ENCODE results near the gene IGSF21.

Gene IGSF21

DNA sequence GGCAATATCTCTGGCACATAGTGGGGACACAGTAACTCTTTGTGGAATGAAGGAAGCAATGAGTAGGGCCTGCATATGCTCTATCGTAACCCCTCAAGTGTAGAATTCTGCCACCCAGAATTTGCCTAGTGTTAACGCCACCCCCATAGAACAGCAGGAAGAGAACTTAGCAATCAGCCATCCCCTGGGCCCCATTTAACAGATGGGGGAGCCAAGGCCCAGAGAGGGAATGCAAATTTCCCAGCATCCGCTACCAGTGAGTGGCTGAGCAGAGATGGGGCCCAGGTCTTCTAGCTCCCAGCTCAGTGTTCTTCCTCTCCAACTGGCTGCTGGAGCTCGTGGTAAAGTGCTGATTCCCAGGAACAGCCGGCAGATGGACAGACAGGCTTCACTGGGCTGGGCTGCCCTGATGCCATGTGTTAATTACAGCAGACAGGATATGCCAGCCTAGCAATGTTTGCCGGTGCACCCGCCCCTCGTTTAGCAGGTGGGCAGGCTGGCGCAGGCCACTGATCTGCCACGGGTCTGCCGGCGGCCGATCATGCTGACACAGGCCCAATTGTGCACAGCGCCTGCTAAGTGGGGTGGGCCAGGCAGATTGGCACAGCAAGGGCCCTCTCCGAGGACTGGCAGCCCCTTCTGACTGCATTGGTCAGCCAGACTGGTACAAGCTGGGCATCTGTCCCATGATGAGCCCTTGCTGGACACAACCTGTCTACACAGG, 171.9 kb downstream of the IGSF21 start:
- no peak for DNase-seq

DNA sequence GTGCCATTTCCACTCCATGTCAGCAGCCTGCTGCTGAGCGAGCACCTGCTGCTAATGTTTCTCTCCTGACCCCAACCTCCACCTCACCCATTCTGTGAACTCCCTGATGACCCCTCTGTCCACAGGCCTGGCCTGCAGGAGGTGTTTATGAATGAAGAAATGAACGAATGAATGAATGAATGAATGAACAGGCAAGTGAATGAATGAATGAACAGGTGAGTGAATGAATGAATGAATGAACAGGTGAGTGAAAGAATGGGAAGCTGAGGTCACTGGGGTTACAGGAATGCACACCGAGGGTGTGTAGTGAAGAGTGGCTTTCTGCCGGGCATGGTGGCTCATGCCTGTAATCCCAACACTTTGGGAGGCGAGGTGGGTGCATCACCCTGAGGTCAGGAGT, 173.4 kb downstream of the IGSF21 start:
- DNase-seq: no peak

GRCh38 chr1:18282851-18283600, 175.4 kb downstream of the IGSF21 start:
- no peak for DNase-seq

DNA sequence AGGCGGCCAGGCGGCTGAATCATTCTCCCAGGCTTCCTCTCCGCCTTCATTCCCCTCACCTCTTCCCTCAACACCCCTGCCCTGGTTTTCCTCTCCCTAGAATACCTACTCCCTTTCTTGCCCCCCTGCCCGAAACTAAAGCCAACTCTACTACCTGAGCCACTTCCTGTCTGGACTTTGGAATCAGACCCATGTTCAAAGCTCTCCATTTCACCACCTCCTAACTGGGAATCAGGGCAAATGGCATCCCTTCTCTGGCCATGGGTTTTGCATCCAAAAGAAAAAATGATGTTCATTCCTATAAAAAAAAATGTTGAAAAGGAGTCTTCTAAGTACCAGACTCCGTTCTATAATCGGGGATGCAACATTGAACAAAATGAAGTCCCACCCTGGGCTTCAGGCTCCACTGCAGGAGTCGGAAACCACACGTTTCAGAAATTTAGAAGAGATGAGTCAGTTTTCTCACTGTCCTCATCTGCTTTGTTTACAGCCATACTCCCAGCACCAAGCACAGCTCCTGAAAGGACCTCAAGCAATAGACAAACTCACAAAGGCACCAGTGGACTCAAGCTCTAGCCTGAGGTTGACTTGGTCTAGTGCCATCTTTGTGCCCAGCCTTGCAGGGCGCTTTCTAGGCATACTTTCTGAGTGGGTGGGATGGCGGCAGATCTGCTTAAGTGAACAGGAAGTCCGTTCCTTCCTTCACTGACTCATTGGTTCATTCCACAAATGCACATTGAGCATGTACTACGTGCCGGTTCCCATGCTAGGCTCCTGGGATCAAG, 176.2 kb downstream of the IGSF21 start:
- no peak for DNase-seq

GRCh38 chr1:18284805-18285537, 177.4 kb downstream of the IGSF21 start:
- DNase-seq: no peak

DNA sequence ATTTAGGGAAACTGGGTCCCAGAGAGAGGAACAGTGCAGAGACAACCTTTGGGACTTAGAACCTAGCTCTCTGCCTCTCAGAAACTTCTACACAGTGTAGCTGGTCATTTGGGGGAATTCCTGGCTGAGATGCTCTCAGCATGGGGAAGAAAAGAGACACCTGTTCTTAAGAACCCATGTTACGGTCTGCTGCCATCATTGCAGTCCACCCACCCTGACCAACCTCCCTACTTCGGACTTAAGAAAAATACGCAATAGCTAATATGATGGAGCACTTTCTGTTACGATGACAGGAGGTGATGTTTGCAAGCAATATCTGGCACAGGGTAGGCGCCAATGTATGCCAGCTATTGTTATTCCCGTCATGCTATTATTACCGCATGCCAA, 177.9 kb downstream of the IGSF21 start:
- DNase-seq: no peak

GRCh38 chr1:18288722-18289121, 181.1 kb downstream of the IGSF21 start:
- no peak for DNase-seq

- no peak for DNase-seq
Measured at GRCh38 chr1:18289597-18289996, 182.0 kb downstream of the IGSF21 start.

DNA sequence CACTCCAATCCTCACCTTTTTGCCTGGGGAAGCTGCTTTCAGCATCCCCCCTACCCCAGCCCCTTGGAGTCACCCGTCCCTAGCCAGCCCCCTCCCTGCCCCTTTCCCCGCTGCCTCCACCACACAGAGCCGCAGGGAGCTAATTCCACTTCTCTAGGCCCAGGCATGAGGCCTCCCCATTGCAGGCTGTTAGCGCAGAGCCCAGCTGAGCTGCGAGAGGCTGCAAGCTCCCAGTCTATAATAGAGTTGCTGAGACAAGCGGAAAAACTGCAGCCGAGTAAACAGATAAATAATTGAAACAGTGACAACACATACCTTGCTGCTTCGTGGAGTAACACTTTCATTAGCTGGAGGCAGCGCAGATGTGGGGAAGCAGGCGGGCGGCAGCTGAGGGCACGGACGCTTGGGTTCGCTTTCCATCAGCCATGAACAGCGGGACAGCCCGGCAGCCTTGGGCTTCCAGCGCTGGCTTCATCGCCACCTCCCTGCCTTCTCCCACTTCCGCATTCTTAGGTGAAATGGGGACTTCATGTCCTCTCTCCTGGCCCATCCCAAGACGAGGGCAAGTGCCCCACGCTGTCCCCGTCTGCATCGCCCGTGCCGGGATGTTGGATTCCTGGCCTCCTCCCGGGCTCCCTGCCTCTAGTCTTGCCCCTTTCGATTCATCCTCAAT, 183.3 kb downstream of the IGSF21 start:
- DNase-seq: no peak

DNA sequence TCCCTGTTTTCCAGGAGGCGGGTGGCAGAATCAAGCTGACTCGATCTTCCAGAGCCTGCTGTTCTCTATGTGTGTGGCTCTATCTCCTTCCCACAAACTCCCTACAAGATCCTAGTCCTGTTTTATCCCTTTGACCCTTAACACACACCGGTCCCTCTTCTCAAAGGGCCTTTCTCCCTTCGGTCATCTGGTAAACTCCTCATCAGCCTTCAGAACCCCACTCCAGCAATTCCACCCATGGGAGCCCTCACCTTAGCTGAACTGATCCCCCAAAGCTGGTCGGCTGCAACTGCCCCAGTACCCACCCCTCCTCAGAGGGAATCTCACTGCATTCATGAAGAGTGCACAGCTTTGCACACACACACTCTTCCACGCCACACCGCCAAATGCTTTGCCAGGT, 184.9 kb downstream of the IGSF21 start:
- DNase-seq: no peak

GRCh38 chr1:18293291-18293690, 185.7 kb downstream of the IGSF21 start:
- DNase-seq: no peak

- no peak for DNase-seq
Measured at GRCh38 chr1:18294437-18295176, 187.0 kb downstream of the IGSF21 start.

GRCh38 chr1:18297896-18298648, 190.5 kb downstream of the IGSF21 start:
- no peak for DNase-seq

GRCh38 chr1:18299441-18300338, 192.1 kb downstream of the IGSF21 start:
- peak; percentile 21 to 60 (median 52) for DNase-seq

DNA sequence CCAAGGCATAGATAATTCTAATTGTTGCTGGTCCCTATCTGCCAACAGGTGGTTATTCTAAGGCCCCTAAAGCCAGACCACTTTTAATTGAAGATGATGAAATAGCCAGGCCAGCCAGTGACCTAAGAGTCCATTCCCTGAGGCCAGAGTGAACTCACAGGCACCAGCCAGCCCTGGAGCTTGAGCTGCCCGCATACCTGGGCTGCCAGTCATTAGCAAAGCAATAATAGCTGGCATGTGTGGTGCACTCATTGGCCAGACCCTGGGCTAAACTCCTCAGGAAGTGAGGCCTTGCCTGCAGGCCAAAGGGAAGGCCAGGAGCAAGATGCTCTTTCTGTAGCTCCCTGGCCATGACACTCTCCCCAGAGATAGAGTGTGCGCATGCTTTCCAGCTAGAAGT, 192.8 kb downstream of the IGSF21 start:
- no peak for DNase-seq

- DNase-seq: peak in 2 of 3 donors; percentile 6 to 15
Measured at GRCh38 chr1:18302788-18303413, 195.3 kb downstream of the IGSF21 start.

DNA sequence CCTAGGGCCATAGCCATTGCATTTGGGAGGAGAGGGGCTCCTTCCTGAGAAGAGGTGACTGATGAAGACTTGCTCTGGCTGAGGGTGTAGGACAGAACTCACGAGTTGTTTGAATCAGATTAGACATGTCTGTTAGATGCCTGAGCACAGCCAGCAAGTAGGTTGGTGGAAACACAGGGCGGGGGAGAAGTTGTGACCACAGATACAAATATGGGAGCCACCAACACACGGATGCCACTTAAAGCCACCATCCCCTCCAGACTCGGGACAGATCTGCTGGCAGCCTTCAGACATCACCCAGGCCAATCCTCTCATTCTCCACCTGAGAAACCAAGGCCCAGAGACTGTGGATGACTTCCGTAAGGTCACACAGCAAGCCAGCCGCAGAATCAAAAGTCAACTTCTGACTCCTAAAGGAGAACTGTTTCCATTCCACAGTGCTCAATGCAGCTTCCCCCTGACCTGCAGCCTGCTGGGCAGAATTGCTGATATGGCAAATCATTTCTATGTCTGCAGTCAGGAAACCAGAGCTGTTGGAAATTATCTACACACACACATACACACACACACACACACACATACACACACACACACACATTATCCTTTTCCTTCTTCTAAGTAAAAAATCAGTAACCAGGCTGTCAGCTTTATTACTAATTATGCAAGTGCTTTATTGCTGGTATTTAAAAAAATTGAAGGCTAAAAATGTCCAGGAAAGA, 196.7 kb downstream of the IGSF21 start:
- no peak for DNase-seq

GRCh38 chr1:18305182-18305795, 197.7 kb downstream of the IGSF21 start:
- DNase-seq: no peak

Data from suppressor macrophage treated with lipopolysaccharide for 1 hour (primary cell).